Liver (tissue), 3 donors: ENCODE data around the gene STYX.

Experiments
- ATF3 ChIP-seq: IDR thresholded peaks from 2 replicates; pipeline ENCODE4 v1.6.1; 2016; ENCODE audit warnings: antibody characterized with exemption
- GABPA ChIP-seq, 2 donors: IDR thresholded peaks in 1 of 2; conservative IDR thresholded peaks in 1 of 2; 2 replicates each; pipeline ENCODE4 v1.6.1; 2016; ENCODE audit warnings: antibody characterized with exemption in 2 of 2, mild to moderate bottlenecking in 1 of 2, moderate library complexity in 1 of 2
- HNF4G ChIP-seq: IDR thresholded peaks from 2 replicates; pipeline ENCODE4 v1.6.1; 2016; ENCODE audit warnings: antibody characterized with exemption
- JUND ChIP-seq, 2 donors: IDR thresholded peaks; 2 replicates each; pipeline ENCODE4 v1.6.1; 2016; ENCODE audit warnings: antibody characterized with exemption in 2 of 2
- MAX ChIP-seq: IDR thresholded peaks from 2 replicates; pipeline ENCODE4 v1.6.1; 2016; ENCODE audit warnings: antibody characterized with exemption
- RAD21 ChIP-seq, 2 donors: IDR thresholded peaks; 2 replicates each; pipeline ENCODE4 v1.6.1; 2016; ENCODE audit warnings: antibody characterized with exemption in 2 of 2, mild to moderate bottlenecking in 2 of 2
- SP1 ChIP-seq: IDR thresholded peaks from 2 replicates; pipeline ENCODE4 v1.6.1; 2018; ENCODE audit warnings: antibody characterized with exemption, mild to moderate bottlenecking
- TAF1 ChIP-seq: conservative IDR thresholded peaks from 2 replicates; pipeline ENCODE4 v1.6.1; 2016; ENCODE audit warnings: antibody characterized with exemption, mild to moderate bottlenecking
- YY1 ChIP-seq: IDR thresholded peaks from 2 replicates; pipeline ENCODE4 v1.6.1; 2016; ENCODE audit warnings: antibody characterized with exemption, mild to moderate bottlenecking
- TF ChIP-seq, protein P1 (sequence below): fragments of 150-350 bp; IDR thresholded peaks from 2 replicates; pipeline ENCODE4 v1.5.1; 2017; ENCODE audit warnings: improper control_type of control experiment, low read depth, low read length; ENCODE audit not compliant: missing input control
- donor health status: healthy.
- donor health status: healthy.

DNA sequence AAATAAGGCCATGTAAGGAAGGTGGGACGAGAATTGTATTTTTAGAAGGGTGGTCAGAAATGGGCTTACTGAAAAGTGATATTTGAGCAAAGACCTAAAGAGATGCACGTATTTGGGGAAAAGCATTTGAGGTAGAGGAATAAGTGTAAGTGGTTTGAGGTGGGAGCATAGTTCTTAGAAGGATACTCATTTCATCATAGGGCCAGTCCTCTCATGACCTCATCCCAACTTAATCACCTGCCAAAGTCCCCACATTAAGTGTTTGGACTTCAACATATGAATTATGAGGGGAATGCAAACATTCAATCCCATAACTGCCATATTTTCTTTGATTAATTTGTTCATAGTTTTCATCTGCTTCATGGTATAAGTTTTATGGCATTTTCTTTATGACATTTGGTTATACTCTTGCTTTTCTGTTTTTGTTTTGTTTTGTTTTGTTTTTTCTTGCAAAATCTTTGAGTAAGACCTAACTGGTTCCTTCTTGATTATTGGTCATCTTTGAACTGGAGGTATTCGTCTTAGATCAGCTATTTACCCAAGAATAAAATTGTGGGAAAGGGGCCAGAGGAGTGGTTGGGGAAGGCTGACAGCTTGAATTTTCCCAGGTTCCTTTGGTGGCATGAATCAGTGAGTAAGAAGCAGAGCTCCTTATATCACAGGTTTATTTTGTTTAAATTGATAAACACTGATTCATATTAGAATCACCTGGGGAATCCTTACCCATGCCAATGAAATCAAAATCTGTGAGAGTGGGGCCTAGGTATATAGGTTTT, 37.3 kb downstream of the STYX start:
- TF ChIP-seq, protein P1, sequence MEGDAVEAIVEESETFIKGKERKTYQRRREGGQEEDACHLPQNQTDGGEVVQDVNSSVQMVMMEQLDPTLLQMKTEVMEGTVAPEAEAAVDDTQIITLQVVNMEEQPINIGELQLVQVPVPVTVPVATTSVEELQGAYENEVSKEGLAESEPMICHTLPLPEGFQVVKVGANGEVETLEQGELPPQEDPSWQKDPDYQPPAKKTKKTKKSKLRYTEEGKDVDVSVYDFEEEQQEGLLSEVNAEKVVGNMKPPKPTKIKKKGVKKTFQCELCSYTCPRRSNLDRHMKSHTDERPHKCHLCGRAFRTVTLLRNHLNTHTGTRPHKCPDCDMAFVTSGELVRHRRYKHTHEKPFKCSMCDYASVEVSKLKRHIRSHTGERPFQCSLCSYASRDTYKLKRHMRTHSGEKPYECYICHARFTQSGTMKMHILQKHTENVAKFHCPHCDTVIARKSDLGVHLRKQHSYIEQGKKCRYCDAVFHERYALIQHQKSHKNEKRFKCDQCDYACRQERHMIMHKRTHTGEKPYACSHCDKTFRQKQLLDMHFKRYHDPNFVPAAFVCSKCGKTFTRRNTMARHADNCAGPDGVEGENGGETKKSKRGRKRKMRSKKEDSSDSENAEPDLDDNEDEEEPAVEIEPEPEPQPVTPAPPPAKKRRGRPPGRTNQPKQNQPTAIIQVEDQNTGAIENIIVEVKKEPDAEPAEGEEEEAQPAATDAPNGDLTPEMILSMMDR: no peak
- TF ChIP-seq RAD21 (IDR thresholded peaks at IDR 0.05): no peak
- no peak for TF ChIP-seq SP1
- no peak for TF ChIP-seq MAX
- no peak for TF ChIP-seq GABPA (IDR thresholded peaks at IDR 0.05 in 1 of 2, conservative IDR thresholded peaks at IDR 0.05 in 1 of 2)
- TF ChIP-seq TAF1: no peak
- TF ChIP-seq ATF3: no peak
- no peak for TF ChIP-seq YY1
- TF ChIP-seq JUND (IDR thresholded peaks at IDR 0.05): no peak
- TF ChIP-seq HNF4G: no peak
